ENCODE measurements around the gene GMPPB. TPM values are rescaled to one million over a fixed set of nuclear protein-coding genes. Genes with fewer than 3 reads are reported as not detected.
A peak's percentile ranks its signal among the peaks of the same experiment; 100 is the strongest.

The GMPPB gene
- polyA plus RNA-seq, 4 donors = 12.8 to 19.4 (median 14.1) TPM

- DNase-seq (ENCODE audit: low read depth in 4 of 4, low spot score in 3 of 4) = no peak
Observed at GRCh38 chr3:49729966-49730609, 6.3 kb upstream of the GMPPB start.

- no peak for DNase-seq (ENCODE audit: low read depth in 4 of 4, low spot score in 3 of 4)
Observed at GRCh38 chr3:49727924-49728361, 4.2 kb upstream of the GMPPB start.

- DNase-seq (ENCODE audit: low read depth in 4 of 4, low spot score in 3 of 4) = no peak
Observed at GRCh38 chr3:49727154-49727923, 3.6 kb upstream of the GMPPB start.

- DNase-seq (ENCODE audit: low read depth in 4 of 4, low spot score in 3 of 4) = no peak
Observed at GRCh38 chr3:49725906-49726681, 2.3 kb upstream of the GMPPB start.

GRCh38 chr3:49724586-49724985 lies 835 bp upstream of the GMPPB start:
- DNase-seq (ENCODE audit: low read depth in 4 of 4, low spot score in 3 of 4) = no peak

- DNase-seq (ENCODE audit: low read depth in 4 of 4, low spot score in 3 of 4) = no peak
Observed at GRCh38 chr3:49723296-49723627, 489 bp downstream of the GMPPB start.

GRCh38 chr3:49722896-49723295 lies 855 bp downstream of the GMPPB start:
- DNase-seq (ENCODE audit: low read depth in 4 of 4, low spot score in 3 of 4) = no peak

- no peak for DNase-seq (ENCODE audit: low read depth in 4 of 4, low spot score in 3 of 4)
Observed at GRCh38 chr3:49721896-49722781, 1.6 kb downstream of the GMPPB start.

- no peak for DNase-seq (ENCODE audit: low read depth in 4 of 4, low spot score in 3 of 4)
Observed at GRCh38 chr3:49721596-49721895, 2.2 kb downstream of the GMPPB start.

- DNase-seq (ENCODE audit: low read depth in 4 of 4, low spot score in 3 of 4) = no peak
Observed at GRCh38 chr3:49720855-49721595, 2.7 kb downstream of the GMPPB start.

GRCh38 chr3:49719214-49719884 lies 4.4 kb downstream of the GMPPB start, which contains the start of gene AMIGO3:
TSS of gene AMIGO3 (minus strand) at chr3:49719684. CDS start at chr3:49719465, 219 bp downstream.
- peak; percentile 69 to 80 (median 78) for DNase-seq (ENCODE audit: low read depth in 4 of 4, low spot score in 3 of 4)

GRCh38 chr3:49718858-49719213 lies 4.9 kb downstream of the GMPPB start:
- DNase-seq (ENCODE audit: low read depth in 4 of 4, low spot score in 3 of 4) = no peak

- DNase-seq (ENCODE audit: low read depth in 4 of 4, low spot score in 3 of 4) = no peak
Observed at GRCh38 chr3:49717959-49718857, 5.5 kb downstream of the GMPPB start.

- DNase-seq (ENCODE audit: low read depth in 4 of 4, low spot score in 3 of 4) = no peak
Observed at GRCh38 chr3:49717211-49717958, 6.4 kb downstream of the GMPPB start.

- no peak for DNase-seq (ENCODE audit: low read depth in 4 of 4, low spot score in 3 of 4)
Observed at GRCh38 chr3:49716691-49717210, 7.0 kb downstream of the GMPPB start.

GRCh38 chr3:49716169-49716568 lies 7.6 kb downstream of the GMPPB start:
- DNase-seq (ENCODE audit: low read depth in 4 of 4, low spot score in 3 of 4) = no peak

GRCh38 chr3:49715611-49716121 lies 8.1 kb downstream of the GMPPB start:
- DNase-seq (ENCODE audit: low read depth in 4 of 4, low spot score in 3 of 4) = no peak
